ENCODE measurements around the gene FXR2.

FXR2 gene

DNA sequence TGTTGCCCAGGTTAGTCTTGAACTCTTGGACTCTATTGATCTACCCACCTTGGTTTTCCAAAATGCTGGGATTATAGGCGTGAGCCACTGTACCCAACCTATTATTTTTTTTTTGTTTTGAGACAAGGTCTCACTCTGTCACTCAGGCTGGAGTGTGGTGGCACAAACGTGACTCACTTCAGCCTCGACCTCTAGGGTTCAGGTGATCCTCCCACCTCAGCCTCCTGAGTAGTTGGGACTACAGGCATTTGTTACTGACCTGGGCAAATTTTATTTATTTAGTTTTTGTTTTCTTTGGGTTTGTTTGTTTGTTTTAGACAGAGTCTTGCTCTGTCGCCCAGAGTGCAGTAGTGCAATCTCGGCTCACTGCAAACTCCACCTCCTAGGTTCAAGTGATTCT, 9.0 kb upstream of the FXR2 start:
- no peaks in the 10 kb centered on the region for H3K9me3 ChIP-seq (ENCODE audit: insufficient read depth, low read length)
- H3K9ac ChIP-seq (ENCODE audit: low read length): no peak overlapping the region
- no peaks in the 10 kb centered on the region for H4K20me1 ChIP-seq (ENCODE audit: low read depth, low read length)
- no peaks in the 10 kb centered on the region for H3K9me2 ChIP-seq (replicated peaks; ENCODE audit: insufficient read depth, low read length)
- H3K36me3 ChIP-seq (ENCODE audit: low read length): no peaks in the 10 kb centered on the region
- no peak overlapping the region for H3K27ac ChIP-seq (ENCODE audit: low read depth, low read length)
- no peak overlapping the region for H3K4me3 ChIP-seq (ENCODE audit: insufficient read depth, low read length, poor library complexity, severe bottlenecking)
- H3K27me3 ChIP-seq (ENCODE audit: low read length): no peaks in the 10 kb centered on the region
- H3F3A ChIP-seq (ENCODE audit: insufficient read depth): no peaks in the 10 kb centered on the region
- TF ChIP-seq EZH2phosphoT487 (conservative IDR thresholded peaks at IDR 0.05; ENCODE audit: low read length): no peak
- TF ChIP-seq, protein P1, sequence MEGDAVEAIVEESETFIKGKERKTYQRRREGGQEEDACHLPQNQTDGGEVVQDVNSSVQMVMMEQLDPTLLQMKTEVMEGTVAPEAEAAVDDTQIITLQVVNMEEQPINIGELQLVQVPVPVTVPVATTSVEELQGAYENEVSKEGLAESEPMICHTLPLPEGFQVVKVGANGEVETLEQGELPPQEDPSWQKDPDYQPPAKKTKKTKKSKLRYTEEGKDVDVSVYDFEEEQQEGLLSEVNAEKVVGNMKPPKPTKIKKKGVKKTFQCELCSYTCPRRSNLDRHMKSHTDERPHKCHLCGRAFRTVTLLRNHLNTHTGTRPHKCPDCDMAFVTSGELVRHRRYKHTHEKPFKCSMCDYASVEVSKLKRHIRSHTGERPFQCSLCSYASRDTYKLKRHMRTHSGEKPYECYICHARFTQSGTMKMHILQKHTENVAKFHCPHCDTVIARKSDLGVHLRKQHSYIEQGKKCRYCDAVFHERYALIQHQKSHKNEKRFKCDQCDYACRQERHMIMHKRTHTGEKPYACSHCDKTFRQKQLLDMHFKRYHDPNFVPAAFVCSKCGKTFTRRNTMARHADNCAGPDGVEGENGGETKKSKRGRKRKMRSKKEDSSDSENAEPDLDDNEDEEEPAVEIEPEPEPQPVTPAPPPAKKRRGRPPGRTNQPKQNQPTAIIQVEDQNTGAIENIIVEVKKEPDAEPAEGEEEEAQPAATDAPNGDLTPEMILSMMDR (IDR thresholded peaks at IDR 0.05; ENCODE audit: insufficient read depth, low read length, poor library complexity, severe bottlenecking): no peak
- no peak overlapping the region for H3K4me2 ChIP-seq (ENCODE audit: low read depth, low read length, poor library complexity, severe bottlenecking)
- H3K79me2 ChIP-seq (ENCODE audit: insufficient read depth, low read length): no peaks in the 10 kb centered on the region
- H2AFZ ChIP-seq (ENCODE audit: low read depth, low read length, severe bottlenecking): no peak overlapping the region

DNA sequence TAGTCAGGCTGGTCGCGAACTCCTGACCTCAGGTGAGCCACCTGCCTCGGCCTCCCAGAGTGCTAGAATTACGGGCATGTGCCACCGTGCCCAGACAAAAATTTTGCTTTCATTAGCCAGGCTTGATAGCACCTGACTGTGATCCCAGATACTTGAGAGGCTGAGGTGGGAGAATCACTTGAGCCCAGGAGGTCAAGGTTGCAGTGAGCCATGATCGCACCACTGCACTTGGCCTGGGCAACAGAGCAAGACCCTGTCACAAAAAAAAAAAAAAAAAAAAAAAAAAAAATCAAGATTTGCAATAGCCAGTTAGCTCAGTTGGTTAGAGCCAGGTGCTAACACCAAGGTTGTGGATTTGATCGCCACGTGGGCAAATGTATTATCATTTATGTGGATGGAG, 6.1 kb upstream of the FXR2 start:
- TF ChIP-seq, protein P1 (IDR thresholded peaks at IDR 0.05; ENCODE audit: insufficient read depth, low read length, poor library complexity, severe bottlenecking): no peak
- no peak for TF ChIP-seq EZH2phosphoT487 (conservative IDR thresholded peaks at IDR 0.05; ENCODE audit: low read length)
- no peak overlapping the region for H3K9ac ChIP-seq (ENCODE audit: low read length)
- no peak overlapping the region for H2AFZ ChIP-seq (ENCODE audit: low read depth, low read length, severe bottlenecking)
- H3K9me2 ChIP-seq (replicated peaks; ENCODE audit: insufficient read depth, low read length): no peaks in the 10 kb centered on the region
- H3K79me2 ChIP-seq (ENCODE audit: insufficient read depth, low read length): no peaks in the 10 kb centered on the region
- H3K4me3 ChIP-seq (ENCODE audit: insufficient read depth, low read length, poor library complexity, severe bottlenecking): no peak overlapping the region
- H3K27ac ChIP-seq (ENCODE audit: low read depth, low read length): no peak overlapping the region
- no peaks in the 10 kb centered on the region for H3F3A ChIP-seq (ENCODE audit: insufficient read depth)
- H3K9me3 ChIP-seq (ENCODE audit: insufficient read depth, low read length): no peaks in the 10 kb centered on the region
- no peak overlapping the region for H3K4me2 ChIP-seq (ENCODE audit: low read depth, low read length, poor library complexity, severe bottlenecking)
- H4K20me1 ChIP-seq (ENCODE audit: low read depth, low read length): no peaks in the 10 kb centered on the region
- no peaks in the 10 kb centered on the region for H3K36me3 ChIP-seq (ENCODE audit: low read length)
- H3K27me3 ChIP-seq (ENCODE audit: low read length): no peaks in the 10 kb centered on the region

DNA sequence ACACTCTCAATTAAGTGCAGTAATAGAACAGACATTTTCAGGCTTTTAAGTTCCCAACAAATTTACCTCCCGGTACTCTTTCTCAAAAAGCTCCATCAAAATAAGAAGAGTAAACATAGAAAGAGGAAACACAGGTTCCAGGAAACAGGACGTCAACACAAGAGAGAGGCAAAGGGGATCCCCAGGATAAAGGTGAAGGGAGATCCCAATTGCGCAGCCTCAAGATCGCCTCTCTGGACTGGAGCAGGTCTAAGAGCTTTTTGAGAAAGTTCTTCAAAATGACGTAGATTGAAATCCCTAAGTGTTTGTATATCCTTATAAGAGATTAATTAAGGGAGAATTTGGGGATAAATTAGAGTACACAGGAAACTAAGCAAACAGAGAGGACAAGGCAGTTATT, 3.9 kb upstream of the FXR2 start:
- H3K9ac ChIP-seq (ENCODE audit: low read length): no peak overlapping the region
- no peaks in the 10 kb centered on the region for H3K27me3 ChIP-seq (ENCODE audit: low read length)
- no peaks in the 10 kb centered on the region for H3K9me2 ChIP-seq (replicated peaks; ENCODE audit: insufficient read depth, low read length)
- no peaks in the 10 kb centered on the region for H3K36me3 ChIP-seq (ENCODE audit: low read length)
- TF ChIP-seq, protein P1 (IDR thresholded peaks at IDR 0.05; ENCODE audit: insufficient read depth, low read length, poor library complexity, severe bottlenecking): no peak
- TF ChIP-seq EZH2phosphoT487 (conservative IDR thresholded peaks at IDR 0.05; ENCODE audit: low read length): no peak
- H2AFZ ChIP-seq (ENCODE audit: low read depth, low read length, severe bottlenecking): no peak overlapping the region
- H3F3A ChIP-seq (ENCODE audit: insufficient read depth): no peaks in the 10 kb centered on the region
- H3K9me3 ChIP-seq (ENCODE audit: insufficient read depth, low read length): no peaks in the 10 kb centered on the region
- H3K79me2 ChIP-seq (ENCODE audit: insufficient read depth, low read length): peaks cover 7% of the 10 kb centered on the region
- no peak overlapping the region for H3K27ac ChIP-seq (ENCODE audit: low read depth, low read length)
- H3K4me3 ChIP-seq (ENCODE audit: insufficient read depth, low read length, poor library complexity, severe bottlenecking): no peak overlapping the region
- no peaks in the 10 kb centered on the region for H4K20me1 ChIP-seq (ENCODE audit: low read depth, low read length)
- no peak overlapping the region for H3K4me2 ChIP-seq (ENCODE audit: low read depth, low read length, poor library complexity, severe bottlenecking)
